ENCODE data around the gene ETFBKMT.
"Not testable (repeated sequence)": the region's sequence is repeated elsewhere in the genome, so short reads cannot be mapped to it uniquely, and the experiment has no call there.

ETFBKMT gene

GRCh38 chr12:31685801-31686200, 26.3 kb downstream of the ETFBKMT start:
- Histone ChIP-seq H3K14ac (ENCODE audit: low read length) (no peak overlapping the region), H3K79me2 (ENCODE audit: control insufficient read depth, insufficient read depth, low read length, poor library complexity) (no peaks in the 10 kb centered on the region), H3K23ac (ENCODE audit: low read length) (no peak overlapping the region), H3K4ac (ENCODE audit: low read depth, low read length) (no peak overlapping the region), H4K12ac (ENCODE audit: low read depth, low read length) (no peak overlapping the region), H2BK120ac (ENCODE audit: insufficient read depth, low read length, poor library complexity) (no peak overlapping the region), H3K36me3 (ENCODE audit: control insufficient read depth in 1 of 2, insufficient read depth in 2 of 2, low read length in 2 of 2) (peaks cover 0 to 7% of the 10 kb centered on the region in 2 experiments), H4K91ac (ENCODE audit: low read depth, low read length) (no peak overlapping the region), H4K8ac (ENCODE audit: low read depth, low read length) (no peak overlapping the region), H3K18ac (ENCODE audit: low read length) (no peak overlapping the region), H3K4me2 (ENCODE audit: low read length) (no peak overlapping the region), H2AFZ (ENCODE audit: insufficient read depth, low read length, poor library complexity) (no peak overlapping the region), H3K9ac (ENCODE audit: low read length) (no peak overlapping the region), H2AK5ac (ENCODE audit: low read length) (no peak overlapping the region), H3K27ac (ENCODE audit: low read depth, low read length) (no peak overlapping the region), H3K27me3 (ENCODE audit: insufficient read depth, low read length) (no peaks in the 10 kb centered on the region), H3K9me3 (ENCODE audit: insufficient read depth, low read depth, low read length) (peaks cover 3% of the 10 kb centered on the region), H3K79me1 (ENCODE audit: low read length) (no peaks in the 10 kb centered on the region), H2BK5ac (ENCODE audit: low read depth, low read length, poor library complexity) (no peak overlapping the region), H2BK12ac (ENCODE audit: low read length) (no peak overlapping the region), H3K4me3 (ENCODE audit: low read depth, low read length) (no peak overlapping the region), H3K4me1 (ENCODE audit: control insufficient read depth in 1 of 2, insufficient read depth in 2 of 2, low read length in 2 of 2) (no peaks in the 10 kb centered on the region)
- DNase-seq = no peak
- WGBS (ENCODE audit: extremely low coverage, insufficient coverage, insufficient read length) = no CpG with 5 or more reads among the region's 3 CpGs

- WGBS (ENCODE audit: extremely low coverage, insufficient coverage, insufficient read length) = no CpG with 5 or more reads among the region's 3 CpGs
- H2BK120ac ChIP-seq (ENCODE audit: insufficient read depth, low read length, poor library complexity) = no peak overlapping the region
- no peak overlapping the region for H3K9ac ChIP-seq (ENCODE audit: low read length)
- no peak overlapping the region for H4K12ac ChIP-seq (ENCODE audit: low read depth, low read length)
- H3K4me1 ChIP-seq (ENCODE audit: control insufficient read depth in 1 of 2, insufficient read depth in 2 of 2, low read length in 2 of 2) = no peaks in the 10 kb centered on the region
- H3K4me2 ChIP-seq (ENCODE audit: low read length) = no peak overlapping the region
- no peak overlapping the region for H3K27ac ChIP-seq (ENCODE audit: low read depth, low read length)
- H2AK5ac ChIP-seq (ENCODE audit: low read length) = no peak overlapping the region
- no peaks in the 10 kb centered on the region for H3K27me3 ChIP-seq (ENCODE audit: insufficient read depth, low read length)
- no peak overlapping the region for H3K14ac ChIP-seq (ENCODE audit: low read length)
- H3K79me2 ChIP-seq (ENCODE audit: control insufficient read depth, insufficient read depth, low read length, poor library complexity) = no peaks in the 10 kb centered on the region
- H3K9me3 ChIP-seq (ENCODE audit: insufficient read depth, low read depth, low read length) = peaks cover 3% of the 10 kb centered on the region
- H3K23ac ChIP-seq (ENCODE audit: low read length) = no peak overlapping the region
- H3K4ac ChIP-seq (ENCODE audit: low read depth, low read length) = no peak overlapping the region
- no peak overlapping the region for H2AFZ ChIP-seq (ENCODE audit: insufficient read depth, low read length, poor library complexity)
- H4K8ac ChIP-seq (ENCODE audit: low read depth, low read length) = no peak overlapping the region
- no peaks in the 10 kb centered on the region for H3K79me1 ChIP-seq (ENCODE audit: low read length)
- no peak overlapping the region for H3K18ac ChIP-seq (ENCODE audit: low read length)
- no peak overlapping the region for H2BK12ac ChIP-seq (ENCODE audit: low read length)
- peak in 1 of 2 donors; percentile 3 for DNase-seq
- H4K91ac ChIP-seq (ENCODE audit: low read depth, low read length) = no peak overlapping the region
- peaks cover 0 to 7% of the 10 kb centered on the region in 2 experiments for H3K36me3 ChIP-seq (ENCODE audit: control insufficient read depth in 1 of 2, insufficient read depth in 2 of 2, low read length in 2 of 2)
- H2BK5ac ChIP-seq (ENCODE audit: low read depth, low read length, poor library complexity) = no peak overlapping the region
- no peak overlapping the region for H3K4me3 ChIP-seq (ENCODE audit: low read depth, low read length)
Observed at GRCh38 chr12:31687101-31687527, 27.6 kb downstream of the ETFBKMT start.

GRCh38 chr12:31689921-31690320, 30.4 kb downstream of the ETFBKMT start:
- H3K27ac ChIP-seq (ENCODE audit: low read depth, low read length); H3K4me1 ChIP-seq (ENCODE audit: control insufficient read depth in 1 of 2, insufficient read depth in 2 of 2, low read length in 2 of 2); H3K79me2 ChIP-seq (ENCODE audit: control insufficient read depth, insufficient read depth, low read length, poor library complexity); H3K18ac ChIP-seq (ENCODE audit: low read length); H4K8ac ChIP-seq (ENCODE audit: low read depth, low read length); H3K79me1 ChIP-seq (ENCODE audit: low read length); H3K9me3 ChIP-seq (ENCODE audit: insufficient read depth, low read depth, low read length); H3K27me3 ChIP-seq (ENCODE audit: insufficient read depth, low read length); DNase-seq; H3K4ac ChIP-seq (ENCODE audit: low read depth, low read length); H2BK120ac ChIP-seq (ENCODE audit: insufficient read depth, low read length, poor library complexity); H2AK5ac ChIP-seq (ENCODE audit: low read length); H3K14ac ChIP-seq (ENCODE audit: low read length); H2AFZ ChIP-seq (ENCODE audit: insufficient read depth, low read length, poor library complexity); H2BK12ac ChIP-seq (ENCODE audit: low read length); H3K4me3 ChIP-seq (ENCODE audit: low read depth, low read length); H3K4me2 ChIP-seq (ENCODE audit: low read length); H3K9ac ChIP-seq (ENCODE audit: low read length); H2BK5ac ChIP-seq (ENCODE audit: low read depth, low read length, poor library complexity); H4K12ac ChIP-seq (ENCODE audit: low read depth, low read length); H3K36me3 ChIP-seq (ENCODE audit: control insufficient read depth in 1 of 2, insufficient read depth in 2 of 2, low read length in 2 of 2); H4K91ac ChIP-seq (ENCODE audit: low read depth, low read length); H3K23ac ChIP-seq (ENCODE audit: low read length): not testable (repeated sequence)
- WGBS (ENCODE audit: extremely low coverage, insufficient coverage, insufficient read length) = no CpG with 5 or more reads among the region's 3 CpGs

DNA sequence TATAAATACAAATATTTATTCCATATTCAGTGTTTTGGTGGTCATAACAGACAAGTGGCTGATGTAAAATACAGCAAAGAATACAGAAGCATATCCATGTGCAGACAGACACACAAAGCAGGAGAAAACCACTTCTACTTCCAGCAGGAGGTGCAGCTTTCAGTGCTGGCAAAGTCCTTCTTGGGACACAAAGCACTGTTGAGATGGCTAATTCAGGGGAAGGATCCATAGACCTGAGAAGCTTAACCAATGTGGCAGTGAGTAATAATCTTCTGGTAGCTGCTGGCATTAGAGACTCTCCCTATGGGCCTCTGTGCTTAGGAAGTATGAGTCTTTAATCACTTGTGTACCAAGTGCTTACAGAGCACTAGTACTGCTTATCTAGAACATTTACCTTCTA, 42.6 kb downstream of the ETFBKMT start:
- Histone ChIP-seq H3K18ac (ENCODE audit: low read length) (no peak overlapping the region), H3K9me3 (ENCODE audit: insufficient read depth, low read depth, low read length) (no peaks in the 10 kb centered on the region), H3K4me2 (ENCODE audit: low read length) (no peak overlapping the region)

More for the DNA sequence above, 42.6 kb downstream of the ETFBKMT start:
- DNase-seq = no peak
- Histone ChIP-seq H3K23ac (ENCODE audit: low read length) (no peak overlapping the region), H3K4me1 (ENCODE audit: control insufficient read depth in 1 of 2, insufficient read depth in 2 of 2, low read length in 2 of 2) (no peaks in the 10 kb centered on the region), H4K12ac (ENCODE audit: low read depth, low read length) (no peak overlapping the region), H3K27ac (ENCODE audit: low read depth, low read length) (no peak overlapping the region), H2BK120ac (ENCODE audit: insufficient read depth, low read length, poor library complexity) (no peak overlapping the region), H2BK5ac (ENCODE audit: low read depth, low read length, poor library complexity) (no peak overlapping the region), H3K79me2 (ENCODE audit: control insufficient read depth, insufficient read depth, low read length, poor library complexity) (no peaks in the 10 kb centered on the region), H2AK5ac (ENCODE audit: low read length) (no peak overlapping the region), H4K8ac (ENCODE audit: low read depth, low read length) (no peak overlapping the region), H3K4me3 (ENCODE audit: low read depth, low read length) (no peak overlapping the region), H3K27me3 (ENCODE audit: insufficient read depth, low read length) (no peaks in the 10 kb centered on the region), H2BK12ac (ENCODE audit: low read length) (no peak overlapping the region), H3K9ac (ENCODE audit: low read length) (no peak overlapping the region), H3K4ac (ENCODE audit: low read depth, low read length) (no peak overlapping the region), H2AFZ (ENCODE audit: insufficient read depth, low read length, poor library complexity) (no peak overlapping the region), H3K36me3 (ENCODE audit: control insufficient read depth in 1 of 2, insufficient read depth in 2 of 2, low read length in 2 of 2) (peaks cover 1 to 2% of the 10 kb centered on the region in 2 experiments), H4K91ac (ENCODE audit: low read depth, low read length) (no peak overlapping the region), H3K14ac (ENCODE audit: low read length) (no peak overlapping the region), H3K79me1 (ENCODE audit: low read length) (no peaks in the 10 kb centered on the region)

All from trophoblast cell (in vitro differentiated cells and primary cell).